GM19467 (cell line): Measurements from ENCODE around the gene SLFN12.
"Not testable (repeated sequence)": the region's sequence is repeated elsewhere in the genome, so short reads cannot be mapped to it uniquely, and the experiment has no call there.

Source experiments
- ATAC-seq: cut with Tn5 transposase; IDR thresholded peaks from one replicate; pipeline ENCODE4 v1.9.1; 2021; ENCODE audit warnings: mild to moderate bottlenecking, moderate library complexity; ENCODE audit not compliant: unreplicated experiment

SLFN12 gene

DNA sequence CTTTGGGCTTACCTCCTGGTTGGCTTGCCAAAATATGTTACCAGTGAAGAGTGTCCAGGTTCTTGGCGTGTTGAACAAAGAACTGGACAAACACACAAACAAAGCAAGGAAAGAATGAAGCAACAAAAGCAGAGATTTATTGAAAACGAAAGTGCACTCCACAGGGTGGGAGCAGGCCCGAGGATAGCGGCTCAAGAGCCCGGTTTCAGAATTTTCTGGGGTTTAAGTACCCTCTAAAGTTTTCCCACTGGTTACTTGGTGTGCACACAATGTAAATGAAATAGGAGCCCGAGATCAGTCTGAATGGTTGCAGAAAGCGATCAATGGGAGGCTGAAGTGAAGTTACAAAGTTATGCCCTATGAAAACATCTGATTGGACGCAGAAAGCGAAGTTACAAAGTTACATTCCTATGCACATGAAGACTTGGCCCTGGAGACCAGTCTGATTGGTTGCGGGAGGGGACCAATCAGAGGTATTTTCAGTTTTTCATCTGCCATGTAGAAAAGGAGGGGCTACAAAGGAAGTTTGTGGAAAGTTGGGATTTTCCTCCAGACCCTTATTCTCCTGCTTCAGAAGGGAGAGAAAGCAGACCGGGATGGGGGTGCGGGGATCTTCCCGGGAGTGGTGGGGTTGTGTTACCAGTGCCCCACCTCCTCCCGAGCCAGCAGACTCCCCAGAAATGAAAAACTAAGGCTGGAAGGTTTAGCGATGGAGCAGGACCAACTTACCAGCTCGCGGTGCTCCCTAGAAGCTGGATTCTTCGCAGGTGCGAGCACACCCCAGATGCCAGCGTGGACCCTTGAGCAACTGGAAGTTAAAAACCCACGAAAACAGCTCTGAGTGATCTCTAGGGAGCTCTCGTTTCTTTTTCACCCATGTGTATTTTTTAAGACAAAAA, at the start of gene SLFN12:
Gene SLFN12, minus strand, starts transcription at position 325 of the 899 bp plus-strand sequence. CDS start 9,472 bp downstream, outside the sequence.
- peak; percentile 73 for ATAC-seq

DNA sequence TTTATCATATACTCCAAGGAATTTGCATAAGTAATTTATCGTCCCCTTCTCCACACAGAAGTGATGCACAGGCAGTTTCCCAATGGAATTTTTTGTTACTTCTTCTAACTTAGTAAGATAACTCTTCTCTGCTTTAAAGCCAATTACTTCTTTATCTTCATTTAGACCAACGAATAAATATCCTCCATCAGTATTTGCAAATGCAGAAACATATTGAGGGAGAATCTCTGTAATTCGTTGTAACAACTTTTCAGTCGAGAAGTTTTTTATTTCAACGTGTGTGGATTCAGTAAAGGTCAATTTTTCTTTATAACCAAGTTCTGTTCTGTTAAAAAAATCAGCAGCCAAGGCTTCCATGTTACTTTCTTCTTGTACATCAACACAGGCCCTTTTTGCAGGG, 47.0 kb upstream of the SLFN12 start:
- ATAC-seq, result no peak

DNA sequence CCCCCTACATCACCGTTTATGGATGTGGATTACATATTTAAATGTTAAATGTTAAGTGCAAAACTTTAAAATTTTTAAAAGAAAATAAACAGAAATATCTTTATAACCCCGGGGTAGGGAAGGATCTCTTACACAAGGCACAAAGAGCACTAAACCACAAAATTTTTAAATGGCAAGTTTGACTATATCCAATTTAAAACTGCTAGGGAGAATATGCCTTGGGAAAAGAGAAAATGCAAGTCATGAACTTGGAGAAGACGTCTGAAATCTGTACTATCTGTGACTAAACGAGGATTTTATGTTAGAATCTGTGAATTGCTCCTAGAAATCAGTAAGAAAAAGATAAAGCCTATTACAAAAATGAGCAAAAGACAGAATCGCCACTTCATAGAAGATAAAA, 44.9 kb upstream of the SLFN12 start:
- no peak for ATAC-seq

DNA sequence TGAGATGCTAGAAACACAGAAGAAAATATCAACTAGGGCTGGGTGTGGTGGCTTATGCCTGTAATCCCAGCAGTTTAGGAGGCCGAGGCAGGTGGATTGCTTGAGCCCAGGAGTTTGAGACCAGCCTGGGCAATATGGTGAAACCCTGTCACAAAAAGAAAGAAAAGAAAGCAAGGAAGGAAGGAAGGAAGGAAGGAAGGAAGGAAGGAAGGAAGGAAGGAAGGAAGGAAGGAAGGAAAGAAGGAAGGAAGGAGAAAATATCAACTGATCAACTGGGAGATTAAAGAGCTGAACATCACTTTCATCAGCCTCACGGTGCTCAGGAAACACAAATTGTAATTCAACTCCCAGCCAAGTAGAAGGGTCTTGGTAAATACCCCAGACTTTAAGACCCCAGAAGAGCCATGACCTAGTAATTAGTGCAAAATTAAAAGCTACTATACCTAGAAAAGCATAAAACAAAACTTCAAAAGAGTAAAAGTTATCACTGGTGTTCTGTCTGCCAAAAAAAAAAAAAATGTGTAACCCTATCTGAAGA, 44.1 kb upstream of the SLFN12 start:
- ATAC-seq, result no peak

DNA sequence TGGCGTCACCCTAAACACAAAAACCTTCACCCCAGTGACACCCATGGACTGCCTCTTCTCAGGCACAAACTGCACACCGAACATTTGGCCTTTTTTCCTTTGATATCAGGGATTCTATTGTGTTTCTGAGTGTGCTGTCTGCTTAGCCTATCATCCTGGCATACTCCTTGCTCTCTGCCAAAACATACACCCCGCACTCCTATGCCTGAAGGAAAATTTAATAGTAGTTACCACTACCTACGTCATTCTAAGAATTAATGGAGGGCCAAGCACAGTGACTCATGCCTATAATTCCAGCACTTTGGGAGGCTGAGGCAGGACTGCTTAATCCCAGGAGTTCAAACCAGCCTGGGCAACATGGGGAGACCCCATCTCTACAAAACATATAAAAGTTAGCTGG, 36.2 kb upstream of the SLFN12 start:
- ATAC-seq, result no peak

DNA sequence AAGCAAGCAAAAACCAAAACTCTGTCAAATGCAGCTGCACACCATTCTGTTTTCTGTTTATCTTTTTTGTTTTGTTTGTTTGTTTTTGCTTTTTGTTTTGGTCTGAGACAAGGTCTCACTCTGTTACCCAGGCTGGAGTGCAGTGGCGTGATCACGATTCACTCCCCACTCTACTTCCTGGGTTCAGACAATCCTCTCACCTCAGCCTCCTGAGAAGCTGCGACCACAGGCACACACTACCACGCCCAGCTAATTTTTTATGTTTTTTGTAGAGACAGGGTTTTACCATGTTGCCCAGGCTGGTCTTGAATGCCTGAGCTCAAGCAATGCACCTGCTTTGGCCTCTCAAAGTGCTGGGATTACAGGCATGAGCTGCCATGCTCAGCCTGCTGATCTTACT, 35.5 kb upstream of the SLFN12 start:
- no peak for ATAC-seq

DNA sequence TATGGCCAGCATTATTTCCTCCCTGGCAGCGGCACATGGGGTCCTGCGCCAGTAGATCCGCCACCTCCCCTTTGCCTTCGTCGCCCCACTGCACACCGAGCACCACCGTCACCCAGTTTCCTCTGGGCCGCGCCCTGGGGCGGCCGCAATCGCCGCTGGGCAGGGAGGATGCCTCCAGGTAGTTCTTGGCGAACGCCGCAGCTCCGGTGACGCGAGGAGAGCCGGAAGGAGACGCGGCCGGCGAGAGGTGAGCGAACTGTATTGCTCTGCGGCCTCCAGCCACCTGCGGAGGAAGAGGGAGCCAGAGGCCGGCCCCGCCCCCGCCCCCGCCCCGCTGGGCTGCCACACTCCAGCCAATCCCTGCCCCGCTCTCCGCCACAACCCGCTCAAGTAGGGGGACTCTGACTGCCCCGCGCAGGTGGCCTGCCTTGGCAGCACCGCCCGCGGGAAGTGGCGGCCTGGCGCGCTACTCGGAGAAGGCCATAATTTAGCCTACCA, 28.1 kb upstream of the SLFN12 start:
- ATAC-seq, result peak; percentile 88

DNA sequence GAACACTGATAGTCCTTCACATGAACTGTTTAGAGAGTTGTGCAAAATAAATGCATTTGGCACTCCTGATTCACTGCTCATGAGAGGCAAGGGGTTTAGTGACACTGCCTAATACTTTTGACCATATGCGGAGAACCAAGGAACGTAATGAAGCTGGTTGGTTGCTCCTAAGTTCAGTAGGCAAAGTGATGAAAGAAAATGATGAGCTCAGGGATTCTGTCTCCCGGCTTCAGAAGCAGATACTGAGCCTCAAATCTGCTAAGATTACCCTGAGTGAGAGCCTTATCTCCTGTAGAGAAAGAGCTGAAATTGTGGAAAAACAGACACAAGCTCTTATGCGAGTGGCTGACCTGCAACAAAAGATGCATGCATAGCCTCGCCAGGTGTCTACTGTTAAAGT, 21.7 kb upstream of the SLFN12 start:
- ATAC-seq, result not testable (repeated sequence)

DNA sequence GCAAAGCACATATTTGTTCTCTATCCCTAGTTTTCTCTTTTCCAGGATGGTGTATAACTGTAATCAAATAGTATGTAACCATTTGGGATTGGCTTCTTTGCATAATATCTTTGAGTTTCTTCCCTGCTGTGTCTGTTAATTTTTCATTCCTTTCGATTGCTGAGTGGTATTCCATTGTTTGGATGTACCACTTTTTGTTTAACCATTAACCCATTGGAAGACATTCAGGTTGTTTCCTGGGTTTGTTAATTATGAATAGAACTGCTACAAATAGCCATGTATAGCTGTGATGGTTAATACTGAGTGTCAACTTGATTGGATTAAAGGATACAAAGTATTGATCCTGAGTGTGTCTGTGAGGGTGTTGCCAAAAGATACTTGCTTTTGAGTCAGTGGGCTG, 20.9 kb upstream of the SLFN12 start:
- ATAC-seq, result no peak

DNA sequence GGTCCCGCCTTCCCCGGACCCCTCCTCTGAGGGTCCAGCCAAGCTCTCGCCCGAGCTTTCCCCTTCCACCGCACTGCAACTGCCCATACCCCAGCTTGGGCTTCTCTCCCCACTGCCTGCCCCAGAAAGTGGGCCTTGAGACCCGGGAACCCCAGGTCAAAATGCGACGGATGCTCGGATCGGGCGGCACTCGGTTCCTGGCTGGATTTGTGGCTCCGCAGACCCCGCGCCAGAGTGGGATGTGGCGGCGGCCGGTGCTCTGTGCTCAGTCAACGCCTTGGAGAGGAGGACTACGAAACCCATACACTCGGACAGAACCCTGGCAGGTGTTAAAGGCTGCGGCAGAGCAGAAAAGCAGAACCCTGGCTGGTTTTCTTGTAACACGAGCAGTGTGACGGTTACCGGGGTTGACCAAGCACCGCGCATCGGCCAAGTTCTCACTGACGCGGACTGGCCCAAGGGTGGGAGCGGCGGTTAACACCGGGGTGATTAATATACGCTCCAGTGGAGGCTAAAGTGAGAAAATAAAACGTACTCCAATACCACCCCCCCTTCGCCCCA, 17.2 kb upstream of the SLFN12 start:
- no peak for ATAC-seq

DNA sequence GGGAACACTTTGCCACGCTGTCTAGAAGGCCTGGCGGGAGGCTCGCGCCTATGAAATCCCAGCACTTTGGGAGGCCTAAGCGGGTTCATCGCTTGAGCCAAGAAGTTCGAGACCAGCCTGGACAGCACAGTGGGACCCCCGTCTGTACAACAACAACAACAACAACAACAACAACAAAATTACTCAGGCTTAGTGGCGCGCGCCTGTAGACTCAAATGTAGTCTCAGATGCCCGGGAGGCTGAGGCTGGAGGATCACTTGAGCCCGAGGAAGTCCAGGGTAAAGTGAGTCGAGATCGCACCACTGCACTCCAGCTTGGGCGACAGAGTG, 16.6 kb upstream of the SLFN12 start:
- ATAC-seq, result no peak

DNA sequence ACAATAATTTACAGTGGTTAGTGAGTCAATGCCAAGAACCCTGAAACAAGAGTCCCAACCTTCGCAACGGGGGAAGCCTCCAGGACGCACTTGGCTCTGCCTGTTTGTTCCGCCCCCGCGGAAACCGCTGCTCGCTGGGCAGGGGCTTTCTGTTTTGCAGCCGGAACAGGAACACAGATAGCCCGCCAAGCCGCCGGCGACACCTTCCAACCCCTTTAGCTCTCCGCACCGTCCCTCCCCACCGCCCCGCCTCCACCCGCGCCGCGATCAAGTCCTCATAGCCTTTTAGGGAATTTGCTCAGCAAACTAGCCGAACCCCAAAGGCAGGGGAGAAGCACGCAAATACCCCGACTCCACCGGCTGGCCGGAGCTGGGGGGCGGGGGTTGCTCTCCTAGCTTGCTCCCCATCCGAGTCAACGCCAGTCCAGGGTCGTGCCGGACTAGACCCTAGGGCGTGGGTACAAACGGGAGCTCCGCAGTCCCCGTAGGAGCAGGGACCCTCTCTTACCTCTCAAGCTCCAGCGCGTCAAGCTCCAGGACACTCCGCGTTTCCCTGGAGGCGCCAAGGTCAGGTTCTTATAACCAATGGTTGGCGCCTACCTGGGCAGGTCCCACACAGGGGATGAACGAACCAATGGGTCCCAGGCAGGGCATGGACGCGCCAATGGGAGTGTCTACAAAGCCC, 16.1 kb upstream of the SLFN12 start, which contains the start of gene SLFN13:
Gene SLFN13, minus strand, starts transcription at position 553 of the 685 bp plus-strand sequence. CDS start 3,086 bp downstream, outside the sequence.
- peak; percentile 61 for ATAC-seq

DNA sequence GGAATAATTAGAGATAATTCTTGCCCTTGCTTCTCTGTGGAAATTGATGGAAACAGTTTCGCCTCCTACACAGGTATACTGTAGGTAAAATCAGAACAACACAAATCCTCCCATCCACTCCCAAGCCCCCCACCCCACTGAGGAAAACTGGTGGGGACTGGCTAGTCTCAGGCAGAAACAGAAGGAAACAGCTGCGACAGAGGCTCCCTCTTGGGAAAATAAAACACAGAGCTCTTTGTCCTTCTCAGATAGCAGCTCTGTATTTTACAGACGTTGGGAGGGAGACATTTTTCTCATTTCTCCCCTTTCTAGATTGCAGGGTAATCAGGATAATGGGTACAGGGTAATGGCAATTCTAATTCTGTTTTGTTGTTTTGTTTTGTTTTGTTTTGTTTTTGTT, 15.2 kb upstream of the SLFN12 start:
- ATAC-seq, result no peak

DNA sequence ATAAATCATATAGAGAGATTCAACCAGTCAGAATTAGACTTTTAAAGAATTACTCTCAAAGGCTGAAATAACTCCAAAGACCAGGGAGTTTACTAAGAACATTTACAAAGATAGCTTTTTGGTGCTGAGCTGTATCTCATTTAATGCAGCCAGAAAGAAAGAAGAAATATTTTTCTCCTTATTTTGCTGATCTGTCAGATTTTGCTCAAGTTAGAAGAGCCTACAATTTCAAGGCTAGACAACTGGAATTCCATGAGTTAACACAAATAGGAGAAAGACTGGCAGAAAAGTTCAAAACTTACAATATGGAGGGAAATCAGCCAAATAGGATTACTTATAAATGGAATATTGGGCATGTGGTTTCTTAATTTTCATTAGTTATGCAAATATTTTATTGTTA, 6.1 kb upstream of the SLFN12 start:
- ATAC-seq, result no peak

DNA sequence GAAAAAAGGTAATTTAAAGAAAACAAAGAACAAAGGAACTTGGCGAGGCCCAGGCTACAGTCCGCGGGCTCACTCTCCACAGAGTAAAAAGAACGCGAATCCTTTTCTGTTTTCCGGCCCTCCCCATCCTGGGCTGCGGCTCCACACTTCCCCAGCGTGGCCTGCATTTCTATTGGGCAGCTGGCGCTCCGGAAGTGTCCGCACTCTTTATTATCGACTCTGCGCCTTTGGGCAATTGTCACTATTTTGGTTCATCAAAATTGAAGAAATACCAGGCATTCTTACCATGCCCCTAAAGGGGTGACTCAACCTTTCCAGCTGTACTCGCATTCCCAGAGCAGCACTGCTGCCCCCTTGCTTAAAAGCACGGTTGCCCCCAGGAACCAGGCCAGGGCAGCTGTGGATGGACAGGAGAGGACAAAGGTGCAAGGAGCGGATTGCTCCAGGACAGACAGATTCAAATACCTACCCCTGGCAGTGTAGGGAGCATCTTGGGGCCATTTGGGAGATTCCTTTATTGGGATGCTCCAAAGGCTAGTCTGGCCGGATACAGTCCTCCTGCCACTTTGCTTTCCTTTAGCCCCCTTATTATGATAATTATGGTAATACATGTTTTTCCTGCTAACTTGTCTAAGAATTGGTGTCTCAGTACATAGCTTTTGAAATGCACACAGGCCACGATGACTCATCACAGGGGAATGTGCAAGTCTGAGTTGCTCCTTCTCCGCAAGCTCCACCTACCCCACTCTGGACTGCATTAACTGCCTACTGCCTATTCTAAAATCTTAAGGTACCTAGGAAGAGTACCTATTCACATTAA, 985 bp upstream of the SLFN12 start:
- ATAC-seq, result no peak

DNA sequence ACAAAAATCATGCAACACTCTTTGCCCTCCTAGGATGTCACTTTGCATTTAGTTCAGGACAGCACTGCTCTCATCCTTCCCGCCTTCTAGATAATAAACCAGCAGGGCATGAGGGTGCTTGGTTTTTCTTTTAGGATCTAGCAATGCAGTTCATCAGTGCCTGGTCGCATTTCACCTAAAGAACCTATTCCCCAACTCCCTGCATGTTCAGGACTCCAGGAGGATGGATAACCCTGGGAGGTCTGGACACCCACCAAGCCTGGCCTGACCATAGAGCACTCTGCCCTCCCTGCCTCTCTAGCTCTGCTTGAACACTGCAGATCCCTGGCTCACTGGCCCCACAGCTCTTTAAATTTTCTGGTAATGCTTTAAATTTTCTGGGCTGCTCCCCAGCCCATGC, 2.6 kb downstream of the SLFN12 start:
- no peak for ATAC-seq

DNA sequence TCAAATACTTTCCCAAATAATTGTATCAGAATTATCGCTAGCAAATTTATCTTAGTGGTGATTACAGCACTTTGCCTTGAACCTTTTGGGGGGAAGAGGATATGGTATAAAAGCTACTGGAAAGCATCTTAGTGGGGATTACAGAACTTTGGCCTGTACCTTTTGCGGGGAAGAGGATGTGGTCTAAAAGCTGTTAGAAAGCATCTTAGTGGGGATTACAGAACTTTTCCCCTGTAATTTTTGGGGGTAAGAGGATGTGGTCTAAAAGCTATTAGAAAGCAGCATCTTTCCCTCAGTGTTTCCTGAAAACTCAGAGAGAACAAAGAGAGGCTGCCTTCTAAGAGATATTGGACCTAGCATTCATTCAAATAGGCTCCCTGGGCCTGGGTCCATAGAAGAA, 4.1 kb downstream of the SLFN12 start:
- no peak for ATAC-seq

DNA sequence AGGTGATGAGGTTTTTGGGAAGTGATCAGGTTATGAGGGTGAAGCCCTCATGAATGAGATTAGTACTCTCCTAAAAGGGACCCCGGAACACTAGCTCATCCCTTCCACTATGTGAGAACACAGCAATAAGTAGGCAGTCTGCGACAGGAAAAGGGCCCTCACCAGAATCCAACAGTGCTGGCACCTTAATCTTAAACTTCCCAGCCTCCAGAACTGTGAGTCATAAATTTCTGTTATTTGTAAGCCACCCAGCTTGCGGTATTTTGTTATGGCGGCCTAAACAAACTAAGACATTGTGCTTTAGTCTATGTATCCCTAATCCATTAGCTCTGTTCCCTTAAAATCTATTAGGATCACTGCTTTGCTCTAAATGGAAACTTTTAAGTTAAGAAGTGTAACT, 8.5 kb downstream of the SLFN12 start:
- ATAC-seq, result no peak

DNA sequence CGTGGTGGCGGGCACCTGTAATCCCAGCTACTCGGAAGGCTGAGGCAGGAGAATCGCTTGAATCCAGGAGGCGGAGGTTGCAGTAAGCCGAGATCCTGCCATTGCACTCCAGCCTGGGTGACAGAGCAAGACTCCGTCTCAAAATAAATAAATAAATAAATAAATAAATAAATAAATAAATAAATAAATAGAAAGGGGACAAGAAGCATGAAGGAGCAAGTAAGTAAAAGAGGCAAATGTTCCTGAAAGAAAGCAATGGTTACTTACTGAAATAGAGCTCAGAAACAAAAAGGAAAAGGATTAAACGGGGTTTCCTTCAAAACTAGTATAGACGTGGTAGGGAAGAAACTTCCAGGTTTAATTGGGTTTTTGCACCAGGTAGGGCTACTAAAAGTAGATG, 11.2 kb downstream of the SLFN12 start:
- ATAC-seq, result not testable (repeated sequence)

DNA sequence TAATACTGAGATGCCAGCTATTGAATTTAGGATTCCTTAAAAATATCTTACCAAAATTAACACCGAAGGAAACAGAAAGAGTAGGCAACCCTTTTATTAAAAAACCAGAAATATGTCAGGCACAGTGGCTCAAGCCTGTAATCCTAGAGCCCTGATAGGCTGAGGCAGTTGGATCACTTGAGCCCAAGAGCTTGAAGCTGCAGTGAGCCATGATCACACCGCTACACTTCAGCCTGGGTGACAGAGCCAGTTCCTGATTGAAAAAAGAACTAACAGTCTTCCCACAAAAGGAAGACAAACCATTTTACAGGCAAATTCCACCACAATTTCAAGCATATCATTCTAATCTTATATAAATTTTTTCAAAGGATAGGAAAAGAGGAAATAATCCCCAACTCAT, 15.6 kb downstream of the SLFN12 start:
- ATAC-seq, result no peak

DNA sequence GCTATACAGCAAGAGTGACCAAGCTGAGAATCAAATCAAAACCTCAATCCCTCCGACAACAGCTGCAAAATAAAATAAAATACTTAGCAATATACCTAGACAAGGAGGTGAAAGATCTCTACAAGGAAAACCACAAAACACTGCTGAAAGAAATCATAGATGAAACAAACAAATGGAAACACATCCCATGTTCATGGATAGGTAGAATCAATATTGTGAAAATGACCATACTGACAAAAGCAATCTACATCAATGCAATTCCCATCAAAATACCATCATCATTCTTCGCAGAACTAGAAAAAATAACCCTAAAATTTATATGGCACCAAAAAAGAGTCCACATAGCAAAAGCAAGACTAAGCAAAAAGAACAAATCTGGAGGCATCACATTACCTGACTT, 17.6 kb downstream of the SLFN12 start:
- ATAC-seq, result not testable (repeated sequence)
